Measurements from ENCODE around the gene ZNG1A.
"Not testable (repeated sequence)": the region's sequence is repeated elsewhere in the genome, so short reads cannot be mapped to it uniquely, and the experiment has no call there.

ZNG1A gene

DNA sequence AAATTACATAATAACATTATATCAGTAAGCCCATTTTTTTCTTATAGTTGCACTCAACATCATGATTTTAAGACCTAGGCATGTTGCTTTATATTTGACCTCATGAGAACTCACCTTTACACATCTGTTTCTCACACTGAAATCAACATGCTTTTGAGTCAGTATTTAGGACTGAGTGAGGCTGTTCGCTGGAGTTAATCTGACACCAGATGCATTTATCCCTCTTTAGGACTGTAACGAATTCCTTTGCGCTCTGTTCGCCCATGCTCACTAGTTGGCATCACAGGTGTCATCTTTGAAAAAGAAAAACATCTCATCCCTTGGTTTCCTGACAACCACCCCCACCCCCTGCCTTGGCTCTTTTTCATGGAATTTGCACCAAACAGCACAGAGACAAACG is 84.9 kb downstream of the ZNG1A start:
- not testable (repeated sequence) for DNase-seq

DNA sequence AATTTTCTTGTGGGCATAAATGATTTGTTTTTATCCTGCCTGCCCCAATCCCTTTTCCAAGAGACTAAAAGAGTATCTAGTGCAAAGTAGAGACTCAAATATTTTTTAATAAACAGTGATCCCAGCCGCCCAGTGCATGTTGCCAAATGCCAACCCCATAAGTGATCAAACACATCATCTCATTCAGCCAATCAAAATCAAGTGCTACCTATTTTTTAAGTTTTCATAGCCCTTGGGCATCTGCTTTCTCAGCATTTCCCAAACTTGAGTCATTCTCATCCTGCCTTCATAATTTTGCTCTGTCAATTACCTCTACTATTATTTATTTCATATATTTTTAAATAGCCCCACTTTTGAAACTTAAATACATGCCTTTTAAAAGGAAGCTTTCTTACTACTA is 88.0 kb downstream of the ZNG1A start:
- not testable (repeated sequence) for DNase-seq

GRCh38 chr9:88396-89037 is 90.3 kb downstream of the ZNG1A start:
- DNase-seq, result not testable (repeated sequence)

GRCh38 chr9:87860-88259 is 91.0 kb downstream of the ZNG1A start:
- DNase-seq, result not testable (repeated sequence)

DNA sequence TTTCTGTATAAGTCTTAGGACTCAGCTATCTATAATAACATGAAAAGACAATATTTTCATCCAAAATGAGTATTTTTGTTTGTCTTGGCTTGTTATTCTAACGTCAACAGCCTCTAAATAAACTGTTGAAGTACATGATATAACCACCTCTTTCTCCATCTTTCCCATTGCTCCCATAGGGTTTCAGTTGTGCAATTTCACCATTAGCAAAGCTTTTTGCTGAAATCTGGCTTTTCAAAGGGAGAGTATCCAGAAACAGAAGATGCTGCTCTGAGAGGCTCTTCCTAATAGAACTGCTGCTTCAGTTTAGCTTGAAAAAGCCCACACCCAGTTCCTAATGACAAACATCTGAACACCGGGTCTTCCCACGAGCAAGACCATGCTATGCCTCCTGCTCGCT is 91.8 kb downstream of the ZNG1A start:
- not testable (repeated sequence) for DNase-seq

DNA sequence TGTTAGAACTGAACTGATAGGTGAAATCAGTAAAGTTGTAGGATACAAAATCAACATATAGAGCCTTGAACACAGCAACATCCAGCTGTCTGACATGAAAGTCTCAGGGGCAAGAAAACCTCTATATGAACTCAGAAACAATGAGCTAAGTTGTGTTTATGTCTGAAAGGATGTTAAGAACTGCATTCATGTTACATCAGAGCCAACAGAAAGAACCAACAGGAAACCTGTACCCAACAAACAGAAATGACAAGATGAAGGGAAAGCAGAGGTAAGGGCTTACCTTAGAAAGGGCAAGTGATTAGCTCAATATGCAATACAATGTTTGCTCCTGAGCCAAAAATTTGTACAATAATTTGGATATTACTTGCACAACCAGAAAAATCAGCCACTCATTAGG is 92.2 kb downstream of the ZNG1A start:
- DNase-seq, result not testable (repeated sequence)

DNA sequence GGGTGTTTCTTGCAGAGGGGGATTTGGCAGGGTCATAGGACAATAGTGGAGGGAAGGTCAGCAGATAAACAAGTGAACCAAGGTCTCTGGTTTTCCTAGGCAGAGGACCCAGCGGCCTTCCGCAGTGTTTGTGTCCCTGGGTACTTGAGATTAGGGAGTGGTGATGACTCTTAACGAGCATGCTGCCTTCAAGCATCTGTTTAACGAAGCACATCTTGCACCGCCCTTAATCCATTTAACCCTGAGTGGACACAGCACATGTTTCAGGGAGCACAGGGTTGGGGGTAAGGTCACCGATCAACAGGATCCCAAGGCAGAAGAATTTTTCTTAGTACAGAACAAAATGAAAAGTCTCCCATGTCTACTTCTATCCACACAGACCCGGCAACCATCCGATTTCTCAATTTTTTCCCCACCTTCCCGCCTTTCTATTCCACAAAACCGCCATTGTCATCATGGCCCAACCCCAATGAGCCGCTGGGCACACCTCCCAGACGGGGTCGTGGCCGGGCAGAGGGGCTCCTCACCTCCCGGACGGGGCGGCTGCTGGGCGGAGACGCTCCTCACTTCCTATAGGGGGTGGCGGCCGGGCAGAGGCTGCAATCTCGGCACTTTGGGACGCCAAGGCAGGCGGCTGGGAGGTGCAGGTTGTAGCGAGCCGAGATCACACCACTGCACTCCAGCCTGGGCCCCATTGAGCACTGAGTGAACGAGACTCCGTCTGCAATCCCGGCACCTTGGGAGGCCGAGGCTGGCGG is 95.7 kb downstream of the ZNG1A start:
- not testable (repeated sequence) for DNase-seq

DNA sequence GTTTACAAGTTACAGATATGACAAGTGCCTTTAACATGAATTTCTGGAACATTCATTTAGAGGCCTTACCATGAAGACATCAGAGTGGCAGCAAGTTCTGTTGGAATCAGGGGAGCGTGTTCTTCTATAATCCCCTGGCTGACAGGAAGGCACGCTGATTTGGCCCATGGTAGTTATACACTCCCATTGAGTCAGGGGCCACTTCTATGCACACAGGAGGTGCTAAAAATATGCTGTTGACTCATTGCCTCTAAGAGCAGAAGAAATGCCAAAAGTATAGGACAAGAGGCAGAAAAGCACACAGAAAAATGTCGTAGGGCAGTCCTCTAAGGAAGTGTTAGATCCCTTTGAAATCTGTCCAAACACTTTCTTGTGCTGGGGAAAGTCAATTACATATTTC is 100.5 kb downstream of the ZNG1A start:
- DNase-seq, result not testable (repeated sequence)

GRCh38 chr9:76389-76788 is 102.5 kb downstream of the ZNG1A start:
- DNase-seq, result not testable (repeated sequence)

DNA sequence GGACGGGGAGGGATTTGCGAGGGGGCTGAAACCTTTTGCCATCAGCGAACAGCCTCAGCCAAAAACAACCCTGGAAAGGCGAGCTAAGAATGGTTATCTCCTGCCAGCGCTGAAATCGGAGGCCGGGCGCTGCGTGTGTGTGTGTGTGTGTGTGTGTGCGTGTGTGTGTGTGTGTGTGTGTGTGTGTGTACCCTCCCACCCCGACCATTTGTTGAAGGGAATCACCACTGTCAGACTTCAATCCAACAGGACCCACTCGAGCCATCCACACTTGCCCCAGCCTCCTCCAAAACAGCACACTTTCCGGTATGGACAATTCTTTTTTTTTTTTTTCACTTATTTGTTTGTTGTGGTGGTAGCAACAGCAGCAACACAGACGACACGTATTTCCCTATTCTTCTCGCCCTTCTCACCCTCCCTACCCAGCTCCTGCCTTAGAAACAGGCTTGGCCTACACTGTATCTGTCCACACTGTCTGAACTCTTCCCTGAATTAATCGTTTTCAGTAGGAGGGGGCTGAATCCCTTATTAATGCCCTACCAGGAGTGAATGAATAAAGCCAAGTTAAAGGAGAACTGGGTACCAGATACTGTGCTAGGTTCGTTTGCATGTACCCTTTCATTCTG is 104.8 kb downstream of the ZNG1A start:
- DNase-seq, result not testable (repeated sequence)

GRCh38 chr9:73076-73899 is 105.6 kb downstream of the ZNG1A start:
- DNase-seq, result peak; percentile 9

Data from activated CD4-positive, alpha-beta T cell treated with anti-CD3 and anti-CD28 coated beads for 48 hours (primary cell).